T1000 (cell line): ENCODE data around the gene AKAP8L.

Experiments used
- DNase-seq: peaks from one replicate; lab custom pipeline; 2025; ENCODE audit warnings: mixed read lengths; lab: John Stamatoyannopoulos, UW

Gene AKAP8L, protein sequence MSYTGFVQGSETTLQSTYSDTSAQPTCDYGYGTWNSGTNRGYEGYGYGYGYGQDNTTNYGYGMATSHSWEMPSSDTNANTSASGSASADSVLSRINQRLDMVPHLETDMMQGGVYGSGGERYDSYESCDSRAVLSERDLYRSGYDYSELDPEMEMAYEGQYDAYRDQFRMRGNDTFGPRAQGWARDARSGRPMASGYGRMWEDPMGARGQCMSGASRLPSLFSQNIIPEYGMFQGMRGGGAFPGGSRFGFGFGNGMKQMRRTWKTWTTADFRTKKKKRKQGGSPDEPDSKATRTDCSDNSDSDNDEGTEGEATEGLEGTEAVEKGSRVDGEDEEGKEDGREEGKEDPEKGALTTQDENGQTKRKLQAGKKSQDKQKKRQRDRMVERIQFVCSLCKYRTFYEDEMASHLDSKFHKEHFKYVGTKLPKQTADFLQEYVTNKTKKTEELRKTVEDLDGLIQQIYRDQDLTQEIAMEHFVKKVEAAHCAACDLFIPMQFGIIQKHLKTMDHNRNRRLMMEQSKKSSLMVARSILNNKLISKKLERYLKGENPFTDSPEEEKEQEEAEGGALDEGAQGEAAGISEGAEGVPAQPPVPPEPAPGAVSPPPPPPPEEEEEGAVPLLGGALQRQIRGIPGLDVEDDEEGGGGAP

GRCh38 chr19:15418579-15419412 is at the start of gene AKAP8L:
TSS of gene AKAP8L (minus strand) at chr19:15418988. CDS start at chr19:15418923, 65 bp downstream.
- DNase-seq, result peak; percentile 99

- no peak for DNase-seq
These were observed 49.0 kb upstream of the AKAP8L start for GRCh38 chr19:15467734-15468214.

GRCh38 chr19:15466851-15467733 is 48.3 kb upstream of the AKAP8L start:
- DNase-seq, result no peak

DNA sequence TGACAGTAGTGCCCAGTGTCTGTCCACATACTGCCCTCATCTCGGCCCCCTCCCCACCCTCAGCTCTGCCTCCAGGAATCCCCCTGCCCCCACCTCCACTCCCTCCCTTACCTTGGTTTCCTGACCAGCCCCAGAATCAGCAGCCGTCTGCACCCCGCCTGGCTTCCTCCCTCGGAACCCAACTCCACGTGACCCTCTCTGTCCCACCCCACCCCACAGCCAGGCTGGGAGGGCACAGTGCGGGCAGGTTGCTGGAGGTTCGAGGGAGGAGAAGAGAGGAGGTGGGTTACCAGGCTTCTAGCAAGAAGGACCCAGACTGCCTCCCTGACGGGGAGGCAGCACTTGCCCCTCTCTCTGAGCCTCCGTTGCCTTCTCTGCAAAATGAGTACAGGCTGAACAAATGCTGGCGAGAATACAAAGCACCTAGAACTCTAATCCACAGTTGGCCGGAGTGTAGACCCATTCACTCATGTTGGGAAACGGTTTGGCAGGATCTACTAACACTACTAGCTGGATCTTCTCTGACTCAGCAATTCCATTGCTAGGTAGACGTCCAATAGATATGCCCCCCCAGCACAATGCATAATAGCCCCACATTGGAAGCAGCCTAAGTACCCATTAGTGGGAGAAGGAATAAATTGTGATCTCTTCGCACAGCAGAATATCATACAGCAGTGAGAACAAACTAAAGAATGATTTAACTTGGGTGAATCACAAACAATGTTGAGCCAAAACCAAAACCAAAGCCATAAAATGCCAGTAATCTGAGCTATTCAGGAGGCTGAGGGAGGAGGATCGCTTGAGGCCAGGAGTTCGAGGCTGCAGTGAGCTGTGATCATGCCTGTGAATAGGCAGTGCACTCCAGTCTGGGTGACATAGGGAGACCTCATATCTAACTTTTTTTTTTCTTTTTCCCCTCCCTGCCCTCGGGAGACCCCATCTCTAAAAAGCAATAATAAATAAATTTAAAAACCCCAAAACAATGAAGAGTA is 45.9 kb upstream of the AKAP8L start, which contains the start of gene RASAL3:
RASAL3 (minus strand) TSS at position 151 of the 992 bp plus-strand sequence. CDS start 186 bp downstream, outside the sequence.
- DNase-seq, result no peak

DNA sequence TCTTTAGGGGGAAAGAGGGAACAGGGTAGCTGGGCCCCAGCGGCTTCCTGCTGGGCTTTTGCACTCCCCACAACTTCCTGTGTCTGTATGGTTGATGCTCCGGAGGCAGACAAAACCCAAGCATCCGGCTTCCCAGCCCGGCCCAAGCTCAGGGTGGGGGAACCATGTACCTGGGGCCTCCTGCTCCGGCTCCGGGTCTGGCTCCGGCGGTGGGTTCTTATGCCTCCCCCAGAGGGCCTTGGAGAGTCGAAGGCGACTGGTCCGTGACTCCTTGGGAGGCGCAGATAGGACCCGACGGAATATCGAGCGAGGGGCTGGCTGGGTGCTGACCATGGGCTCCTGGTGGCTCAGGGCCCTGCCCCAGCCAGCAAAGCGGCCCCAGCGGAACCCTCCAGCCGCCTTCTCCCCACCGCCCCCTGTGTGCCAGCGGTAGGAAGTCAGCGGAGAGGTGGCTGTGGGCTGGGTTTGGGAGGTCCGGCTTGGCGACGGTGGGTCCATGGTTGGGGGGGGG is 45.1 kb upstream of the AKAP8L start:
- DNase-seq, result no peak

- DNase-seq, result no peak
These were observed 42.9 kb upstream of the AKAP8L start for GRCh38 chr19:15461694-15462093.

GRCh38 chr19:15457701-15458484 is 39.1 kb upstream of the AKAP8L start:
- no peak for DNase-seq

DNA sequence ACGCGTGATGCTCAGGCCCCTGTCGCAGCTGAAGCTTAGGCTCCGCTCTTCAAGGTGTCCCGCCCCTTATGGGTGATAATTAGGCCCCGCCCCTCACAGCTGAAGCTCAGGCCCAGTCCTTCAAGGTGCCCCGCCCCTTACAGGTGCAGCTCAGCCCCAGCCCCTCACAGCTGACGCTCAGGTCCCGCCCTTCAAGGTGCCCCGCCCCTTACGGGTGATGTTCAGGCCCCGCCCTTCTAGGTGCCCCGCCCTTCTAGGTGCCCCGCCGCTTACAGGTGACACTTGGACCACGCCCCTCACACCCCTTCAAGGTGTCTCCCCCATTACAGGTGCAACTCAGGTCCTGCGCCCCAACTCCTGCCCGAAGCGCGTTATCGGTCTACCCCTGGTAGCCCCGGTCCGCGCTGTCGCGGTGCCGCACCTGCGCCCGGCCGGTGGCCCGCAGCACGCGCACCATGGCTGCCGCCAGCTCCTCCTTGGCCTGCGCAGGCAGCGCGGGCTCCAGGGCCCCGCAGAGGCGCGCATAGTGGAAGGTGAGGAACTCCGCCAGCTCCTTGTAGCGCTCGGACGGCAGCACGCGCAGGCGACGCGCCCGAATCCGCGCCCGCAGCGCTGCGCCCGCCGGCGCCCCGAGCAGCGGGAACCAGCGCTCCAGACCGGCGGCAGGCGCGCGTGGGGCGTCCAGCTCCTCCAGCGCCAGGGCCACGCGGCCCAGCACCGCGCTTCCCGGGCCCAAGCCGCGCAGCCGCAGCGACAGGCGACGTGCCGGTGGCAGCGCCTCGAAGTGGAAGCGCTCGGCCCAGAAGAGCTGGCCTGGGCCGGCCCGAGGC is 38.3 kb upstream of the AKAP8L start:
- no peak for DNase-seq

GRCh38 chr19:15456441-15456840 is 37.7 kb upstream of the AKAP8L start:
- DNase-seq, result no peak

- no peak for DNase-seq
These were observed 37.2 kb upstream of the AKAP8L start for GRCh38 chr19:15455996-15456395.

GRCh38 chr19:15453906-15454860 is 35.4 kb upstream of the AKAP8L start:
- DNase-seq, result no peak

GRCh38 chr19:15453091-15453578 is 34.3 kb upstream of the AKAP8L start:
- DNase-seq, result no peak

DNA sequence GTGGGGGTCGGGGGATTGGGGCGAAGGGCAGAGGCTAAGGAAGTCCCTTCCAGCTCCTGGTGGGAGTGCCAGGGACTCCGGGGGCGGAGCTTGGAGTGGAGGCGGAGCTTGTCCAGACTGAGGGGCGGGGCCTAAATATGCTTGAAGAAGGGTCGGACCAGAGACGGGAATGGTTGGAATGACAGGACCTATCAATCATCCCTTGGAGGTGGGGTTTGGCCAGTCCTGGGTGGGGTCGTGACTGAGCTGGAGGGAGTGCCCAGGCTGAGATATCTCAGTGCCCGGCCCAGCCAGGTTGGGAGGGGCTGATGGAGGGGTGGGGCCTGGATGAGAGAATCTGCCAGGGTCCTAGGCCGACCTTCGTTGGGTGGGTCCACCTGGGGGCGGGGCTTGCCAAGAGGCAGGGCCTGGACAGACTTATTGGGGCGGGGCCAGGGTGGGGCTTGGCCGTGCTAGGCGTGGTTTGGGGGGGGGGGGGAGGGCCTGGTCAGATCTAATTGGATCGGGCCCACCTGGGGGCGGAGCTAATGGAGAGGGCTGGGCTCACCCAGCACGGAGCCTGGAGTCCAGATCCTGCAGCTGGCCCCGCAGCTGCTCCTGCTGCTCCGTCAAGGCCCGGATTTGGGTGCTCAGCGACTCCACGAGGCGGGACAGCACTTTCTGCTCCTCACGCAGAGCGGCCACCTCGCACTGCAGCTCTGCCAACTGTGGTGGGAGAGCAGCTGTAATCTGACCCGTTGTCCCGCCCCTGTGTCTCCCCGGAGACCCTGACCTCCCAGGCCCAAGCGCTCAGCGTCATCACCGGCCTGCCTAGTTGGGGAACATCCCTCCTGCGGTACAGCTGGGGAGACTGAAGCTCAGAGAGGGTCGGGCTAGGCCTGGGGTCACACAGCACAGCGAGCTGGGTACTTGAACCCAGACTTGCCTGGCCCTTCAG is 33.6 kb upstream of the AKAP8L start:
- peak; percentile 56 for DNase-seq

- DNase-seq, result no peak
These were observed 31.7 kb upstream of the AKAP8L start for GRCh38 chr19:15450528-15450890.
